ENCODE data around the gene ALDH9A1.

ALDH9A1 gene

GRCh38 chr1:165619647-165620151 is 78.7 kb downstream of the ALDH9A1 start:
- no peak for DNase-seq (ENCODE audit: low spot score)

GRCh38 chr1:165616987-165617546 is 81.3 kb downstream of the ALDH9A1 start:
- no peak for DNase-seq (ENCODE audit: low spot score)

- no peak for DNase-seq (ENCODE audit: low spot score)
These were observed 82.2 kb downstream of the ALDH9A1 start for GRCh38 chr1:165616054-165616612.
